Right lobe of liver (tissue), 4 donors: Measurements from ENCODE around the gene SDK1.

Experiments
- CTCF ChIP-seq, 4 donors: fragments of 200-600 bp in 3 of 4; fragments of 450-650 bp in 1 of 4; IDR thresholded peaks; one replicate each; pipeline versions ENCODE4 v1.5.1 to v1.8.0; 2016 to 2022; ENCODE audit warnings: antibody characterized with exemption in 4 of 4, mild to moderate bottlenecking in 2 of 4
- POLR2A ChIP-seq: fragments of 450-650 bp; IDR thresholded peaks from one replicate; pipeline ENCODE4 v1.6.1; 2017; ENCODE audit warnings: antibody characterized with exemption, mild to moderate bottlenecking
- donor health status: DM: no; HTN: no; CAD: no.
- donor health status: DM: no; HTN: no; CAD: no.
- donor health status: DM: no; HTN: yes; CAD: no.

DNA sequence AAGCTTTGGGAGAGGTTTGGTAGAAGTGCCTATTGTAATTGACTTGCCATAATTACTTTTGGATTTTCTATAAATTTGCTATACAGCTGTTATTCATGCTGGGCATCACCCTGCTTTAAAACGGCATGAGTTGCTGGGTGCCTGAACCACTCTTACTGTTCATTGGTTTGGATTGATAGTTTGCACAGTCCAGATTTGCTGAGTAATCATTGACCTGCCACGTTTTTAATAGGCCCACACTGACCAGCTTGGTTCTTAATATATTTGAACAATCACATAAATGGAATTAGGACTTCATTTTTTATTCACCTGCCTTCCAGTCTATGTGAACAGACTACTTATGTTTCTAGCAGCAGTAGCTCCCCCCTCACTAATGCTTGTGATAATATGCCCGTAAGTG lies 630.8 kb downstream of the SDK1 start:
- TF ChIP-seq CTCF (IDR thresholded peaks at IDR 0.05), result no peak
- TF ChIP-seq POLR2A, result no peak
